Tibial nerve (tissue), 4 donors: ENCODE measurements around the gene STK33.

ENCODE experiments used
- CTCF ChIP-seq, 5 experiments: fragments of 200-600 bp in 3 of 5; fragments of 450-650 bp in 2 of 5; sonication (generic) in 3 of 5; IDR thresholded peaks; one replicate each; pipeline ENCODE4 v1.5.1; 2016 to 2019; ENCODE audit warnings: antibody characterized with exemption in 5 of 5, mild to moderate bottlenecking in 3 of 5, moderate library complexity in 2 of 5
- EP300 ChIP-seq, 2 donors: sonication (generic); formaldehyde crosslinking; IDR thresholded peaks; one replicate each; pipeline ENCODE4 v1.6.1; 2017; ENCODE audit warnings: antibody characterized with exemption in 2 of 2, mild to moderate bottlenecking in 1 of 2
- POLR2A ChIP-seq, 2 donors: fragments of 450-650 bp; IDR thresholded peaks; one replicate each; pipeline ENCODE4 v1.6.1; 2017; ENCODE audit warnings: antibody characterized with exemption in 2 of 2, mild to moderate bottlenecking in 2 of 2, moderate library complexity in 2 of 2

GRCh38 chr11:8544807-8545206 is 49.2 kb downstream of the STK33 start:
- TF ChIP-seq POLR2A (IDR thresholded peaks at IDR 0.05): no peak
- TF ChIP-seq CTCF (IDR thresholded peaks at IDR 0.05): no peak
- TF ChIP-seq EP300 (IDR thresholded peaks at IDR 0.05): no peak
